Endothelial cell of umbilical vein (primary cell): Measurements from ENCODE around the gene RAB3IL1. TPM values are rescaled to one million over a fixed set of nuclear protein-coding genes. Genes with fewer than 3 reads are reported as not detected.

Experiments
- BruUV-seq: library from RNA; stranded (reverse); fragments of 400-500 nt; replicated peaks from 2 replicates; lab custom pipeline; 2021; lab: Mats Ljungman, UMichigan
- CTCF ChIA-PET: fragments of 300-600, 350-600 bp; sonication (Branson Sonifier 250); formaldehyde crosslinking; loops from one replicate; lab custom pipeline; 2021; ENCODE audit warnings: antibody characterized with exemption, inconsistent platforms; lab: Charles Lee
- POLR2A ChIA-PET: fragments of 300-600, 350-600 bp; sonication (Branson Sonifier 250); formaldehyde crosslinking; loops from one replicate; lab custom pipeline; 2021; ENCODE audit warnings: antibody characterized with exemption, inconsistent platforms; lab: Charles Lee
- DNase-seq: peaks from one replicate; pipeline ENCODE4 v3.0.0-alpha.2; 2011; ENCODE audit warnings: low read depth, low spot score
- FAIRE-seq: peaks from 2 replicates; lab custom pipeline; 2011; peaks lifted over from hg19 to GRCh38; lab: Jason Lieb, UNC
- H2AFZ ChIP-seq: 2 replicates; pipeline ENCODE4 v1.6.0; 2012; ENCODE audit warnings: low read depth, low read length, control low read depth, inconsistent platforms
- H3K27ac ChIP-seq: 2 replicates; pipeline ENCODE4 v1.5.1; 2011; ENCODE audit warnings: low read depth, mild to moderate bottlenecking, control low read depth, low read length, moderate library complexity; ENCODE audit not compliant: insufficient read depth
- H3K27me3 ChIP-seq, 2 experiments: 2 replicates each; pipeline versions ENCODE4 v1.6.0 to v1.6.1; 2011; ENCODE audit warnings: low read length in 2 of 2, mixed read lengths in 1 of 2; ENCODE audit not compliant: control insufficient read depth in 2 of 2, insufficient read depth in 2 of 2
- H3K36me3 ChIP-seq, 2 experiments: 2 replicates in 1 of 2; 3 replicates in 1 of 2; pipeline ENCODE4 v1.5.1; 2011; ENCODE audit warnings: low read length in 2 of 2, mild to moderate bottlenecking in 1 of 2, moderate library complexity in 1 of 2; ENCODE audit not compliant: control insufficient read depth in 2 of 2, insufficient read depth in 2 of 2; ENCODE audit errors: extremely low read depth in 1 of 2
- H3K4me1 ChIP-seq: 3 replicates; pipeline ENCODE4 v1.5.1; 2011; ENCODE audit warnings: mild to moderate bottlenecking, low read length; ENCODE audit not compliant: control insufficient read depth, insufficient read depth; ENCODE audit errors: extremely low read depth
- H3K4me2 ChIP-seq: 2 replicates; pipeline ENCODE4 v1.6.1; 2011; ENCODE audit warnings: low read length, control low read depth, mixed read lengths; ENCODE audit not compliant: insufficient read depth
- H3K4me3 ChIP-seq, 3 experiments: fragments of 200-600 bp in 1 of 3; sonication (generic), shearing (Covaris generic) in 1 of 3; replicated peaks in 1 of 3; 2 replicates each; pipeline ENCODE4 v1.5.1; 2011 to 2016; ENCODE audit warnings: control low read depth in 3 of 3, low read length in 3 of 3, mild to moderate bottlenecking in 2 of 3, inconsistent platforms in 1 of 3, low read depth in 1 of 3, moderate library complexity in 1 of 3; ENCODE audit not compliant: insufficient read depth in 1 of 3
- H3K79me2 ChIP-seq: 2 replicates; pipeline ENCODE4 v1.6.0; 2012; ENCODE audit warnings: low read length, inconsistent platforms; ENCODE audit not compliant: control insufficient read depth, insufficient read depth
- H3K9ac ChIP-seq: replicated peaks from 2 replicates; pipeline ENCODE3; 2011; ENCODE audit warnings: low read length, control low read depth; ENCODE audit not compliant: insufficient read depth; ENCODE audit errors: extremely low read depth
- H3K9me1 ChIP-seq: replicated peaks from 3 replicates; pipeline ENCODE4 v1.6.0; 2011; ENCODE audit warnings: mild to moderate bottlenecking, low read length; ENCODE audit not compliant: control insufficient read depth, insufficient read depth; ENCODE audit errors: extremely low read depth
- H3K9me3 ChIP-seq: replicated peaks from 2 replicates; pipeline ENCODE4 v1.5.1; 2012; ENCODE audit warnings: low read length, inconsistent platforms; ENCODE audit not compliant: control insufficient read depth, insufficient read depth
- H4K20me1 ChIP-seq: replicated peaks from 2 replicates; pipeline ENCODE3; 2011; ENCODE audit warnings: mild to moderate bottlenecking, low read length; ENCODE audit not compliant: control insufficient read depth, insufficient read depth; ENCODE audit errors: extremely low read depth
- EZH2 ChIP-seq: IDR thresholded peaks from 2 replicates; pipeline ENCODE4 v1.6.1; 2012; ENCODE audit warnings: borderline replicate concordance, low read depth, mild to moderate bottlenecking, moderate library complexity, low read length, inconsistent platforms; ENCODE audit not compliant: severe bottlenecking
- FOS ChIP-seq: IDR thresholded peaks from 2 replicates; pipeline ENCODE4 v1.6.1; 2011; ENCODE audit warnings: mild to moderate bottlenecking, low read length, moderate library complexity, borderline replicate concordance; ENCODE audit not compliant: insufficient read depth
- GATA2 ChIP-seq: IDR thresholded peaks from 2 replicates; pipeline ENCODE4 v1.7.0; 2011; ENCODE audit warnings: low read depth, mild to moderate bottlenecking, moderate library complexity, mixed read lengths, low read length; ENCODE audit not compliant: insufficient read length, insufficient read depth
- JUN ChIP-seq: IDR thresholded peaks from 2 replicates; pipeline ENCODE4 v1.6.1; 2011; ENCODE audit warnings: borderline replicate concordance, low read depth; ENCODE audit not compliant: insufficient read length, insufficient read depth
- MYC ChIP-seq: IDR thresholded peaks from one replicate; pipeline ENCODE4 v1.6.1; 2011; ENCODE audit warnings: mild to moderate bottlenecking, low read depth, low read length
- POLR2A ChIP-seq: IDR thresholded peaks from 2 replicates; pipeline ENCODE4 v1.6.1; 2012; ENCODE audit warnings: low read depth, mild to moderate bottlenecking, control low read depth, low read length
- POLR2AphosphoS5 ChIP-seq: IDR thresholded peaks from 2 replicates; pipeline ENCODE4 v1.6.1; 2012; ENCODE audit warnings: low read depth, mild to moderate bottlenecking, control low read depth, low read length, moderate library complexity; ENCODE audit not compliant: insufficient read depth
- dilution Hi-C: fragments of 300-500 bp; cut with MboI; formaldehyde crosslinking; loops from one replicate; pipeline ENCODE4 v1.15.0; 2019; ENCODE audit warnings: low sequenced_read_pairs; ENCODE audit not compliant: extremely low pct_ligation_motif_present
- intact Hi-C: fragments of 100-400 bp; cut with micrococcal nuclease; formaldehyde crosslinking; loops from one replicate; pipeline ENCODE4 v1.10.0; 2022
- polyA plus RNA-seq, 4 experiments: library from polyadenylated mRNA; depleted of rRNA in 3 of 4; stranded (reverse) in 3 of 4; unstranded in 1 of 4; fragments of >200 nt; gene quantifications; 2 replicates each; pipeline versions ENCODE4 v1.2.1 to v1.2.3, GENCODE V29; 2011 to 2012; ENCODE audit warnings: missing spikeins in 1 of 4
- total RNA-seq: library from RNA; stranded (reverse); gene quantifications from 2 replicates; pipeline ENCODE4 v1.2.3, GENCODE V29; 2021
- TF ChIP-seq, protein P1 (sequence below): IDR thresholded peaks from 2 replicates; pipeline ENCODE4 v1.6.1; 2011; ENCODE audit not compliant: insufficient read depth, insufficient read length
- TF ChIP-seq, protein P2 (sequence below), 2 donors: IDR thresholded peaks; 1 replicate in 1 of 2; 2 replicates in 1 of 2; pipeline ENCODE4 v1.5.1; 2011; ENCODE audit warnings: low read length in 2 of 2, mild to moderate bottlenecking in 2 of 2, moderate library complexity in 2 of 2, control low read depth in 1 of 2, inconsistent platforms in 1 of 2, low read depth in 1 of 2; ENCODE audit not compliant: insufficient read depth in 1 of 2; ENCODE audit errors: extremely low read depth in 1 of 2

Gene RAB3IL1
- total and polyA plus RNA-seq, 2 donors (not counting 3 experiments of a cell fraction or from before 2014, with no cell fraction given), result 1.8 to 3.6 TPM

DNA sequence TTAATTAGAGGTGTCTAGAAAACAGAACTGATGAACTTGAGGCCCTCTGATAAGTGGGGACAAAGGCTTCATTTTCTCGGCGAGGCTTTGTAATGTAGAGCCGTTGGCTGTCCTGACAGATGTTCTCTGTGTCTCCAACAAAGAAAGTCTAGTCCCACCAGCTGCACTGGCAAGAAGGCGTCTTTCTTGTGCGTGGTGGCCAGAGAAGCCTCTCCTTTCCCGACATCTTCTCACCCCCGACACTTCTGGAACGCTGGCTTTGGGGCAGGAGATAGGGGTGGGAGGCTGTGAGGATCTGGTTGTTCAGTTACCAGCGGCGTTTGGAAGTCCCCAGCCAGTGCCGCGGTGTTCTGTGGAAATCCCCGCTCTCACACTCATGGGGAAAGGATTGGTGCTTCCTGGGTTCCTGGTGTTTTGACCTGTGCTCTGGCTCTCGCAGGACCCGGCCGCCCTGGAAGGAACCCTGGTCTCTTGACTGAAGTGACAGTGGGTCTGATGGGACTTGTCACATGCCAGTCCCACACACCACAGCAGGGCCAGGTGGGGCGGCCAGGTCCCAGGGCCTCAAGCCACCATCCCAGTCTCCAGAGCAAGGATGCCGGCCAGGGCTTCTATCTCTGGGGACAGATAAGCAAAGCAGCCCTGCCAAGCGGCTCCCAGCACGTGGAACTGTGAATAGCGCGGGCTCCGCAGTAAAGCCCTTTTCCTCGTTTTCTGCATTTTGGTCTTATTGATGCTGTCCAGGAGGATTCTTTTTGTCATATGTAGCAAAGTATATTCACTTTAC, 66.1 kb downstream of the RAB3IL1 start:
- H3K36me3 ChIP-seq, result peaks cover 50 to 57% of the 10 kb centered on the region in 2 experiments
- no peak overlapping the region for H3K4me3 ChIP-seq
- POLR2A ChIA-PET, result no interaction called here
- no peak overlapping the region for H3K9ac ChIP-seq
- H2AFZ ChIP-seq, result no peak overlapping the region
- H3K4me2 ChIP-seq, result no peak overlapping the region
- no peak for TF ChIP-seq GATA2
- TF ChIP-seq EZH2, result no peak
- TF ChIP-seq, protein P1, sequence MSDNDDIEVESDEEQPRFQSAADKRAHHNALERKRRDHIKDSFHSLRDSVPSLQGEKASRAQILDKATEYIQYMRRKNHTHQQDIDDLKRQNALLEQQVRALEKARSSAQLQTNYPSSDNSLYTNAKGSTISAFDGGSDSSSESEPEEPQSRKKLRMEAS, result no peak
- no peak for TF ChIP-seq POLR2AphosphoS5
- TF ChIP-seq, protein P2, sequence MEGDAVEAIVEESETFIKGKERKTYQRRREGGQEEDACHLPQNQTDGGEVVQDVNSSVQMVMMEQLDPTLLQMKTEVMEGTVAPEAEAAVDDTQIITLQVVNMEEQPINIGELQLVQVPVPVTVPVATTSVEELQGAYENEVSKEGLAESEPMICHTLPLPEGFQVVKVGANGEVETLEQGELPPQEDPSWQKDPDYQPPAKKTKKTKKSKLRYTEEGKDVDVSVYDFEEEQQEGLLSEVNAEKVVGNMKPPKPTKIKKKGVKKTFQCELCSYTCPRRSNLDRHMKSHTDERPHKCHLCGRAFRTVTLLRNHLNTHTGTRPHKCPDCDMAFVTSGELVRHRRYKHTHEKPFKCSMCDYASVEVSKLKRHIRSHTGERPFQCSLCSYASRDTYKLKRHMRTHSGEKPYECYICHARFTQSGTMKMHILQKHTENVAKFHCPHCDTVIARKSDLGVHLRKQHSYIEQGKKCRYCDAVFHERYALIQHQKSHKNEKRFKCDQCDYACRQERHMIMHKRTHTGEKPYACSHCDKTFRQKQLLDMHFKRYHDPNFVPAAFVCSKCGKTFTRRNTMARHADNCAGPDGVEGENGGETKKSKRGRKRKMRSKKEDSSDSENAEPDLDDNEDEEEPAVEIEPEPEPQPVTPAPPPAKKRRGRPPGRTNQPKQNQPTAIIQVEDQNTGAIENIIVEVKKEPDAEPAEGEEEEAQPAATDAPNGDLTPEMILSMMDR (IDR thresholded peaks at IDR 0.05; ENCODE audit: extremely low read depth in 1 of 2, insufficient read depth in 1 of 2, low read depth in 1 of 2, low read length in 2 of 2), result no peak
- TF ChIP-seq MYC, result no peak
- no peak for TF ChIP-seq POLR2A
- TF ChIP-seq JUN, result no peak
- TF ChIP-seq FOS, result no peak
- no peaks in the 10 kb centered on the region for H3K4me1 ChIP-seq
- DNase-seq, result no peak
- no peaks in the 10 kb centered on the region for H3K9me3 ChIP-seq
- H4K20me1 ChIP-seq, result no peaks in the 10 kb centered on the region
- dilution Hi-C loops (no loop called here), intact Hi-C loops (no loop called here)
- no peak for FAIRE-seq
- no peaks in the 10 kb centered on the region for H3K27me3 ChIP-seq
- no TSS peak for BruUV-seq
- peaks cover 14% of the 10 kb centered on the region for H3K79me2 ChIP-seq
- CTCF ChIA-PET, result interaction anchor here (0.6 to 2.2 kb wide), 2 partner anchors 54 to 97 kb away, joined by 4 to 8 read pairs; no protein-coding TSS in a partner anchor
- no peak overlapping the region for H3K27ac ChIP-seq
- H3K9me1 ChIP-seq, result no peaks in the 10 kb centered on the region
